HG02763 (cell line): ENCODE data around the gene MOG.

Experiments used
- ATAC-seq: cut with Tn5 transposase; IDR thresholded peaks from one replicate; pipeline ENCODE4 v1.9.1; 2021; ENCODE audit warnings: mild to moderate bottlenecking, moderate library complexity; ENCODE audit not compliant: unreplicated experiment

Gene MOG

GRCh38 chr6:29656798-29657197 lies at the start of gene MOG:
TSS of gene MOG (plus strand) at chr6:29657092. CDS start at chr6:29657210, 118 bp downstream.
- no peak for ATAC-seq

- ATAC-seq, result no peak
These were observed 48.8 kb upstream of the MOG start for GRCh38 chr6:29608131-29608530.

DNA sequence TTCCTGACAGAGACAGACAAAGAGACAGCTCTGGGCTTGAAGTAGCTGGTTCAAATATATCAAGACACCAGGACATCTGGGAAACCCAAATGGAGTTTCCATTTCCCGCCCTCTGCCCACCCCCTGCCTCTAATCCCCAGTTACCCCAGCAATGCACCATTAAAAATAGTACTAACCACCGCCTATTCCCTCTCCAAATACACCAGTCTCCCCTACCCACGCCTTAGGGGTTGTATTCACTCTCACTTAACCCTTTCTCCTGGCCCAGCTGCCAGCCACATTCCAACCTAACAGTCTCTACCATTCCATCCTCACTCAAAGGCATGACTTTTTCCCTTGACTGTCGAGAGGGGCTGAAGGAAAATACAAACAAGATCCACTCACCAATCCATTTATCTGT lies 46.4 kb upstream of the MOG start:
- ATAC-seq, result no peak

- no peak for ATAC-seq
These were observed 45.5 kb upstream of the MOG start for GRCh38 chr6:29611426-29611825.

DNA sequence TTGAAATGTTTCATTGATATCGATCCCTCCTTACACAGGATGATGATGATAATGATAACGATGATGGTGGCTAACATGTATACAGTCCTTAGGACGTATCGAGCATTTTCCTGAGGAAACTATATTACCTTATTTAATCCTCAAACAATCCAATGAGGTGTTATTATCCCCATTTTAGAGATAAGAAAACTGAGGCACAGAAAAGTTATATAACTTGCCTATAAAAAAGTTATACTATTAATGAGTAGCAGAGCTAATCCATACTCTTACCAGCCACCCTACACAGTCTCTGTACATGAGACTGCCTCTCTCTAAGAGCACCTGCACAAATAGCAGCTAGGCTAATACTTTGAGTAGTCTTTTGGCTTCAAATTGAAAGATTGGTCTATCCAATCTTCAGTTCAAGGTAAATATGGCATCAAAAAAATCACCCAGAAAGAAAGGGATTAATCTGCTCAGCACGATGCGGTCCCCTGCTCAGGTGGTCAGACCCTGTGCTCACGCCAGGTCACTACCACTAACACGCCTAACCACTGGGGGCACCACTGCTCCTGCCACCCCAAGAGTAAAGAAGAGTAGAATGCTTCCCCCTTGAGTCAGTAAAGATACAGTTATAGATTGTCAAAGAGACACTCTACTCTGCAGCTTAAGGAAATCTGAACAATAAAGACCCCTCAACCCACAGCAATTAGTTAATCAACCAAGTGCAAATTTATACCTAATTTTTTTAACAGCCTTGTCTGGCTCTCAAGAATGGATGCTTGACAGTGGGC lies 38.9 kb upstream of the MOG start:
- no peak for ATAC-seq

DNA sequence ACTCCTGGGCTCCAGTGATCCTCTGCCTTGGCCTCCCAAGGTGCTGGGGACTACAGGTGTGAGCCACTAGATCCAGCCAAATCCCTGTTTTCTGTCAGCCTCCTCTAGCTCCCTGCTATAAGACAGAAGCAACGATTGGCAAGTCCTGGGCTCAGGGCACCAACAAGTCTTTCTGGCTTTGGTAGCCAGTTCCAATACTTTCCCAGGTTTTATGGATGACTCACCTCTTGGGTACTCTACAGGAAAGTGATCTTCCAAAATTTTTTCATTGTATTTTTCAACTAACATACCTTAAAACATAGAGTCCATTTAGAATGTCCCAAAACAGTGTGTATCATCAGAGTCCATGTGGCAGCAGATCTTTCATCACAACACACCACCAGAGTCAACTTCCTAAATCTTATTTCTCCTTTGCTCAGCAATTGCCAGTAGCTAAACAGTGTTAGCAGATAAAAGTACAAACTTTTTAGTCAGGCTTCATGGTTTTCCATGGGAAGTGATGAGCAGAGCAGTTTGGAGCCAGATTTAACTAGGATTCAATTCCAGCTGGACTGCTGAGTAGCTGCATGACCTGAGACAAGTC lies 37.2 kb upstream of the MOG start:
- no peak for ATAC-seq

- ATAC-seq, result no peak
These were observed 36.3 kb upstream of the MOG start for GRCh38 chr6:29620630-29621029.

- ATAC-seq, result no peak
These were observed 32.4 kb upstream of the MOG start for GRCh38 chr6:29624520-29624961.

- ATAC-seq, result no peak
These were observed 31.5 kb upstream of the MOG start for GRCh38 chr6:29625337-29625930.

DNA sequence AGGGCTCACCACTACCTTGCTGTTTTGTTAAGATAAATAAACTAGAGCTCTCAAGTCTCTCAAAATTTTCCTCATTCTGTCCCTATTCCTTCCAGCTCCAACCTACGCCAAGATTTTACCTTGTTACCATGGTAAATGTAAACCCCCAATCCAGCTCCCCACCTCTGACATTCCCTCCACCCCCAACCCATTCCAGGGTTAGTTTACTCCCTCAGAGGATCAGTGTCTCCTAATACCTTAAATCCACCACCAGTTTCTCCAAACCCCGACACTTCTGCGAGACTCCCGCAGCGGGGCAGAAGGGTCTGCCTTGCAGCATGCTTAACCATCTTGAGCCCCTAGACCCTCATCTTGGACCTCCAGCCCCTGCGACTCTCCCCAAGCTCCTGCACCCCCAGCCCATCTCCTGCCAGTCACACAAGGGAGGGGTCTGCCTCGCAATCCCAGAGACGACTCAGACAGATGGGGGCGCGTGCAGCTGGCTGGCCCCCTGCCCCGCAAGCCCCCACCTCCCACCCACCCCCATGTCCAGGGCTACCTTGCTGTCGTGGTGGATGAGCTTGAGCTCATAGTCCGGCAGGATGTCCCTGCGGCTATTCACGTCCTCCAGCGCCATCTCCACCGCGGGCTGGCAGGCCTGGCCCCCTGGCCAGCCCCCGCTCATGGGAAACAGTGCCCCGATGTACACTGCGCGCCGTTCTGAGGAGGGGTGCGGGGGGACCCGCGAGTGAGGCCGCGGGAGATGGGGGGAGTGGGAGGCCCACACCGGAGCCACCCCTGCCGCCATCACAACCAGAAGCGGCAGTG lies 29.7 kb upstream of the MOG start:
- ATAC-seq, result no peak

DNA sequence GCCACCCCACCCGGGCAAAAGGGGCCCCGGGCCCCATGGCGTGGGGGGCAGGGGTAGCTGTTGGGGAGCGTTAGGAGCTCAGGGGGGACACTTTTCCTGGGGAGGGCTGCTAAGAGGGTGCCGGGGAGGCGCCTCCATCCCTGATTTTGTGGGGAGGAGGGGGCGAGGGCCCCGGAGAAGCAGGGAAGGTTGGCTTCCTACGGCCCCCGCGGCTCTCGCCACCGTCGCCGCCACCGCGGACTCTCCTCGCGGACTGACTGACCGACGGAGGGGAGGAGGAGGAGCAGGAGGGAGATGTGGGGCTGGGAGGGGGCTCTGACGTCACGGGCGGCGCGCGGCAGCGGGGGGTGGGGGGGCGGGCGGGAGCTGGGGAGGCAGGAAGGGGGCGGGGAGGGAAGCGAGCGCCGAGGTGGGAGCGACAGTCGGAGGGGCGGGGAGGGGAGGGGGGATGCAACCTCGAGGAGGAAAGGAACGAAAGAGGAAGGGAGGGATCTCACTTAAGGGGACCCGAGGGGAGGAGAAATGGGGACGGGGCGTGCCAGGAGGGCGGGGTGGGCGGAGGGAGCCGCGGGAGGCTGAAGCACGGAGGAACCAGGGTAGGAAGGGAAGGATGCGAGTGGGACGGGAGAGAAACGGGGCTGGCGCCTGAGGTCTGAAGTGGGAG lies 29.0 kb upstream of the MOG start:
- no peak for ATAC-seq

GRCh38 chr6:29628419-29629281 lies 28.2 kb upstream of the MOG start:
- ATAC-seq, result no peak

DNA sequence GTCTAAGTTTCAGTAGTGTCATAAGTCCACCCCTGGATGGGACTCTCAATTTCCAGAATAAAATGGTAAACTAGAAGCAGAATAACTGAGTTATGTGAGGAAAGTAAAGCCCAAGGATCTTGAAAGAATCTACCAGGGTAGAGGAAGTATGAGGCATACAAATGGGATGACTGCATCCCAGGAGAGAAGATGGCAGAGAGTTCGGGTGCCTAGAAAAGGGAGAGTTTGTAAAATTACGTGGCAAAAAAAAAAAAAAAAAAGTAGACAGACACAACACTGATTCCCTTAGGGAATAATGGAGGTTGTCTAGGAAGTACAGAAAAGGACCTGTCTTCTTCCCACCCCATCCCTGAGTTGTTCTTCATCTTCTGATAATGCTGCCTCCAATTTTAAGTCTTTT lies 27.3 kb upstream of the MOG start:
- ATAC-seq, result no peak

GRCh38 chr6:29630315-29630714 lies 26.6 kb upstream of the MOG start:
- no peak for ATAC-seq

DNA sequence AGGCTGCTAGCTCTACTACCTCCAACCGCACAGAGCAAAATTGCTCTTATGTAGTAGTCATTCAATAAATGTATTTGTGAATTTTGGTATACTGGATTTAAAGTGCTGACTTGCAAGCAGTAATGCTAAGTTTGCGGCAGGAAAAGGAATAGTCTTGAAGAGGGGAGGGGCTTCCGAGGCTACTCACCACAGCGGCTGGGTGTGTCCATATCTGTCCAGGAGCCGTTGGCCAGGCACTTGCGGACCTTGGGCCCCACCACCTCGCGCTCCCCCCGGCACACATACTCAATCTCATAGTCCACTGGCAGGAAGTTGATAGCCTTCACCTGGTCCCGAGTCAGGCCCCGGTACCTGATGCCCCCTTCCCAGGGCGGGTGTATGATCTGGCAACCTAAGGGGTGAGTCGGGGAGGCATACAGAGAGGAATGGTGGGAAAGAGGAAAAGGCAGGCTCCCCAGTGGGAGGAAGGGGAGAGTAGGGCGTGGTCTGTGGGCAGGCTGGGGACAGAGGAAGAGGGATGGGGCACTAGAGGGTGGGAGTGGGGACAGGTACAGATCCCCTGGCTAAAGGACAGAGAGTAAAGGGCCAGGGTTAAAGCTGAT lies 25.6 kb upstream of the MOG start:
- no peak for ATAC-seq

DNA sequence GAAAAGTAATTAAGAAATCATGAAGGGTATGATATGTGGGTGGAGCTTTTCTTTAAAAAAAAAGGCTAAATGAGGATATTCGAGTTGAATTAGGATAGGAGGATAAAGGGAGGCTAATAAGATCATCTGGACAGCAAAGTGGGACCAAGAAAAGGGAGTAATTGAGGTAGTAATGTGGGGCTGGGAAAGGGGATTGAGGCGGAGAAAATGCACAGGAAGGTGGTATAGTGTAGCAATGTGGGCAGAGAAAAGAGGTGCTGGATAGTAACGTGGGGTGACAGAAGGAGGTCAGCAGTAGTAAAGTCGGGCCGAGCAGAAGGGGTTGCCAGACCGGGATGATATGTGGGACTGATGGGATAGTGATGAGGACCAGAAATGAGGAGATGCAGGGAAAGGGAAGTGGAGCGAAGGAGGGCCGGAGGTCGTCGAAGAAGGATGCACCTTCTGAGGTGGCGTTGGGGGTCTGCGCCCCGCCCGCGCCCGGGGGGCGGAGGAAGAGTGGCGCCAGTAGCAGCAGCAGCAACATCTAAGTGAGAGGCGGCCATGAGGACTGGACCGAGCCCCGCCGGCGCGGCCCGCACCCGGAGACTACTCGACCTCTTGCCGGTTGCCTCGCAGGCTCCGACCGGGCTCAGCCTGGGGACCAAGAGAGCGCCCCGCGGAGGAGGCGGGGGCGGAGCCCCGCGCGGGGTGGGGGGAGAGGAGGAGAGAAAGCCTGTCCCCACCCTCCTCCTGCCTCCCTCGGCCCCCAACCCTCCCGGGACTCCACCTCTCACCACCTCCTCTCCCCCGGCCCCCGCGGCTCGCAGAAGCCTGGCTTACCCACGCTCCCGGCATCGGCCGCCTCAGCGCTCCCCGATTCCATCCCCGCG lies 24.8 kb upstream of the MOG start:
- ATAC-seq, result no peak

- no peak for ATAC-seq
These were observed 23.9 kb upstream of the MOG start, which contains the start of gene GABBR1 for GRCh38 chr6:29632789-29633533. TSS of gene GABBR1 (minus strand) at chr6:29633183. CDS start at chr6:29632385, 798 bp downstream.

GRCh38 chr6:29633534-29633905 lies 23.4 kb upstream of the MOG start:
- ATAC-seq, result no peak
